HEK293 (cell line): ENCODE data around the gene FOXP1.

Experiments
- ATF2 ChIP-seq: fragments of 450-650 bp; formaldehyde crosslinking; IDR thresholded peaks from 2 replicates; pipeline ENCODE4 v1.5.1; 2016; ENCODE audit warnings: missing biosample characterization, missing genetic modification characterization, low read depth
- REPIN1 ChIP-seq: fragments of 450-650 bp; formaldehyde crosslinking; IDR thresholded peaks from 2 replicates; pipeline ENCODE4 v1.5.1; 2017; ENCODE audit warnings: missing biosample characterization, missing genetic modification characterization, low read depth
- SP2 ChIP-seq: fragments of 450-650 bp; formaldehyde crosslinking; IDR thresholded peaks from 2 replicates; pipeline ENCODE4 v1.5.1; 2016; ENCODE audit warnings: missing biosample characterization, missing genetic modification characterization
- TCF7L2 ChIP-seq: IDR thresholded peaks from 2 replicates; pipeline ENCODE4 v1.6.1; 2011; ENCODE audit warnings: low read depth, mild to moderate bottlenecking, inconsistent platforms, low read length, moderate library complexity, borderline replicate concordance
- ZBTB20 ChIP-seq: fragments of 450-650 bp; formaldehyde crosslinking; IDR thresholded peaks from 2 replicates; pipeline ENCODE4 v1.5.1; 2016; ENCODE audit warnings: missing biosample characterization, missing genetic modification characterization
- ZBTB21 ChIP-seq: fragments of 450-650 bp; formaldehyde crosslinking; IDR thresholded peaks from 2 replicates; pipeline ENCODE4 v1.5.1; 2017; ENCODE audit warnings: missing biosample characterization, missing genetic modification characterization
- ZBTB26 ChIP-seq: fragments of 450-650 bp; formaldehyde crosslinking; optimal IDR thresholded peaks from 2 replicates; pipeline ENCODE3; 2016; ENCODE audit warnings: missing biosample characterization, mild to moderate bottlenecking, missing genetic modification characterization
- ZNF121 ChIP-seq: fragments of 450-650 bp; formaldehyde crosslinking; IDR thresholded peaks from 2 replicates; pipeline ENCODE4 v1.5.1; 2016; ENCODE audit warnings: missing biosample characterization, missing genetic modification characterization
- ZNF664 ChIP-seq: fragments of 450-650 bp; formaldehyde crosslinking; IDR thresholded peaks from 2 replicates; pipeline ENCODE4 v1.5.1; 2016; ENCODE audit warnings: missing biosample characterization, missing genetic modification characterization
- ZNF692 ChIP-seq: fragments of 450-650 bp; formaldehyde crosslinking; IDR thresholded peaks from 2 replicates; pipeline ENCODE4 v1.5.1; 2016; ENCODE audit warnings: missing biosample characterization, missing genetic modification characterization
- ZNF707 ChIP-seq: fragments of 450-650 bp; formaldehyde crosslinking; IDR thresholded peaks from 2 replicates; pipeline ENCODE4 v1.5.1; 2016; ENCODE audit warnings: missing biosample characterization, missing genetic modification characterization
- TF ChIP-seq, protein P1 (sequence below): fragments of 450-650 bp; formaldehyde crosslinking; IDR thresholded peaks from 2 replicates; pipeline ENCODE4 v1.5.1; 2016; ENCODE audit warnings: missing biosample characterization, missing genetic modification characterization
- TF ChIP-seq, protein P2 (sequence below): fragments of 450-650 bp; formaldehyde crosslinking; IDR thresholded peaks from 2 replicates; pipeline ENCODE4 v1.5.1; 2017; ENCODE audit warnings: missing biosample characterization, missing genetic modification characterization

- TF ChIP-seq ZNF707 (tag by site-specific recombination) (no peak), ZNF692 (tag by site-specific recombination) (no peak), ZNF664 (tag by site-specific recombination) (no peak), ZNF121 (tag by site-specific recombination) (no peak), REPIN1 (no peak), ATF2 (tag by site-specific recombination) (no peak), ZBTB21 (tag by site-specific recombination) (no peak), ZBTB20 (tag by site-specific recombination) (no peak), TCF7L2 (no peak), ZBTB26 (no peak), SP2 (tag by site-specific recombination) (no peak)
- TF ChIP-seq, protein P1, sequence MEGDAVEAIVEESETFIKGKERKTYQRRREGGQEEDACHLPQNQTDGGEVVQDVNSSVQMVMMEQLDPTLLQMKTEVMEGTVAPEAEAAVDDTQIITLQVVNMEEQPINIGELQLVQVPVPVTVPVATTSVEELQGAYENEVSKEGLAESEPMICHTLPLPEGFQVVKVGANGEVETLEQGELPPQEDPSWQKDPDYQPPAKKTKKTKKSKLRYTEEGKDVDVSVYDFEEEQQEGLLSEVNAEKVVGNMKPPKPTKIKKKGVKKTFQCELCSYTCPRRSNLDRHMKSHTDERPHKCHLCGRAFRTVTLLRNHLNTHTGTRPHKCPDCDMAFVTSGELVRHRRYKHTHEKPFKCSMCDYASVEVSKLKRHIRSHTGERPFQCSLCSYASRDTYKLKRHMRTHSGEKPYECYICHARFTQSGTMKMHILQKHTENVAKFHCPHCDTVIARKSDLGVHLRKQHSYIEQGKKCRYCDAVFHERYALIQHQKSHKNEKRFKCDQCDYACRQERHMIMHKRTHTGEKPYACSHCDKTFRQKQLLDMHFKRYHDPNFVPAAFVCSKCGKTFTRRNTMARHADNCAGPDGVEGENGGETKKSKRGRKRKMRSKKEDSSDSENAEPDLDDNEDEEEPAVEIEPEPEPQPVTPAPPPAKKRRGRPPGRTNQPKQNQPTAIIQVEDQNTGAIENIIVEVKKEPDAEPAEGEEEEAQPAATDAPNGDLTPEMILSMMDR (tag by site-specific recombination), result no peak
- TF ChIP-seq, protein P2, sequence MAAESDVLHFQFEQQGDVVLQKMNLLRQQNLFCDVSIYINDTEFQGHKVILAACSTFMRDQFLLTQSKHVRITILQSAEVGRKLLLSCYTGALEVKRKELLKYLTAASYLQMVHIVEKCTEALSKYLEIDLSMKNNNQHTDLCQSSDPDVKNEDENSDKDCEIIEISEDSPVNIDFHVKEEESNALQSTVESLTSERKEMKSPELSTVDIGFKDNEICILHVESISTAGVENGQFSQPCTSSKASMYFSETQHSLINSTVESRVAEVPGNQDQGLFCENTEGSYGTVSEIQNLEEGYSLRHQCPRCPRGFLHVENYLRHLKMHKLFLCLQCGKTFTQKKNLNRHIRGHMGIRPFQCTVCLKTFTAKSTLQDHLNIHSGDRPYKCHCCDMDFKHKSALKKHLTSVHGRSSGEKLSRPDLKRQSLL (tag by site-specific recombination), result no peak
Measured at GRCh38 chr3:71520161-71521020, 63.1 kb downstream of the FOXP1 start.
